KMS-11 (cell line): Measurements from ENCODE around the gene AFF3.
"Not testable (repeated sequence)": the region's sequence is repeated elsewhere in the genome, so short reads cannot be mapped to it uniquely, and the experiment has no call there.

Source experiments
- H2AFZ ChIP-seq: fragments of 200-600 bp; sonication (generic); 2 replicates; pipeline ENCODE4 v1.6.1; 2016; ENCODE audit warnings: antibody characterized with exemption, mixed run types, low read depth
- H3K27ac ChIP-seq: fragments of 200-600 bp; sonication (generic); 2 replicates; pipeline ENCODE4 v1.6.1; 2016; ENCODE audit warnings: mild to moderate bottlenecking, mixed run types
- H3K27me3 ChIP-seq: fragments of 200-600 bp; sonication (generic); 2 replicates; pipeline ENCODE4 v1.6.1; 2017; ENCODE audit warnings: mild to moderate bottlenecking, low read depth, mixed run types, moderate library complexity; ENCODE audit not compliant: insufficient read depth
- H3K36me3 ChIP-seq: fragments of 200-600 bp; sonication (generic); 2 replicates; pipeline ENCODE4 v1.6.1; 2017; ENCODE audit warnings: mild to moderate bottlenecking, mixed run types; ENCODE audit not compliant: insufficient read depth
- H3K4me1 ChIP-seq: fragments of 200-600 bp; sonication (generic); 2 replicates; pipeline ENCODE4 v1.6.1; 2016; ENCODE audit warnings: mild to moderate bottlenecking, low read depth, mixed run types; ENCODE audit not compliant: poor library complexity, severe bottlenecking
- H3K4me2 ChIP-seq: fragments of 200-600 bp; sonication (generic); 2 replicates; pipeline ENCODE4 v1.7.0; 2016; ENCODE audit warnings: mild to moderate bottlenecking, mixed run types
- H3K4me3 ChIP-seq: fragments of 200-600 bp; sonication (generic); IDR thresholded peaks from 2 replicates; pipeline ENCODE4 v1.6.1; 2017; ENCODE audit warnings: low read depth, low read length, mixed read lengths; ENCODE audit not compliant: insufficient read depth
- H3K79me2 ChIP-seq: fragments of 200-600 bp; sonication (generic); 2 replicates; pipeline ENCODE4 v1.6.1; 2016; ENCODE audit warnings: low read depth, mixed run types; ENCODE audit not compliant: insufficient read depth
- H3K9ac ChIP-seq: fragments of 200-600 bp; sonication (generic); 2 replicates; pipeline ENCODE4 v1.6.1; 2016; ENCODE audit warnings: mild to moderate bottlenecking, mixed run types
- H4K20me1 ChIP-seq: fragments of 200-600 bp; sonication (generic); 2 replicates; pipeline ENCODE4 v1.6.1; 2016; ENCODE audit warnings: mild to moderate bottlenecking, mixed run types; ENCODE audit not compliant: insufficient read depth
- CTCF ChIP-seq: fragments of 200-600 bp; sonication (generic); conservative IDR thresholded peaks from 2 replicates; pipeline ENCODE4 v1.6.1; 2017; ENCODE audit warnings: low read depth, mild to moderate bottlenecking, antibody characterized with exemption, low read length, moderate library complexity, mixed read lengths

Gene AFF3

GRCh38 chr2:99662761-99663341, 479.5 kb downstream of the AFF3 start:
- Histone ChIP-seq H3K4me3 (no peak overlapping the region), H3K4me1 (no peaks in the 10 kb centered on the region), H2AFZ (no peak overlapping the region), H3K27ac (no peak overlapping the region), H3K79me2 (no peaks in the 10 kb centered on the region), H3K36me3 (no peaks in the 10 kb centered on the region), H3K4me2 (no peak overlapping the region), H3K27me3 (no peaks in the 10 kb centered on the region), H4K20me1 (no peaks in the 10 kb centered on the region), H3K9ac (no peak overlapping the region)
- TF ChIP-seq CTCF: no peak

- not testable (repeated sequence) for H3K4me2 ChIP-seq, H3K4me1 ChIP-seq, H4K20me1 ChIP-seq, H3K4me3 ChIP-seq, H2AFZ ChIP-seq, H3K79me2 ChIP-seq, H3K36me3 ChIP-seq, H3K9ac ChIP-seq, H3K27ac ChIP-seq, H3K27me3 ChIP-seq
Observed at GRCh38 chr2:99661761-99662160, 480.6 kb downstream of the AFF3 start.

GRCh38 chr2:99660616-99661406, 481.6 kb downstream of the AFF3 start:
- Histone ChIP-seq H3K4me3 (no peak overlapping the region), H3K36me3 (no peaks in the 10 kb centered on the region), H2AFZ (no peak overlapping the region), H3K4me2 (no peak overlapping the region), H3K4me1 (no peaks in the 10 kb centered on the region), H3K27me3 (no peaks in the 10 kb centered on the region), H3K27ac (no peak overlapping the region), H3K9ac (no peak overlapping the region), H4K20me1 (no peaks in the 10 kb centered on the region), H3K79me2 (no peaks in the 10 kb centered on the region)
- no peak for TF ChIP-seq CTCF

GRCh38 chr2:99659874-99660273, 482.5 kb downstream of the AFF3 start:
- Histone ChIP-seq H3K4me2 (no peak overlapping the region), H3K4me3 (no peak overlapping the region), H4K20me1 (no peaks in the 10 kb centered on the region), H3K79me2 (no peaks in the 10 kb centered on the region), H3K4me1 (no peaks in the 10 kb centered on the region), H2AFZ (no peak overlapping the region), H3K36me3 (no peaks in the 10 kb centered on the region), H3K27me3 (no peaks in the 10 kb centered on the region), H3K9ac (no peak overlapping the region), H3K27ac (no peak overlapping the region)
- no peak for TF ChIP-seq CTCF

GRCh38 chr2:99657691-99658258, 484.6 kb downstream of the AFF3 start:
- H3K9ac ChIP-seq: no peak overlapping the region
- no peaks in the 10 kb centered on the region for H3K27me3 ChIP-seq
- no peak overlapping the region for H2AFZ ChIP-seq
- no peaks in the 10 kb centered on the region for H3K36me3 ChIP-seq
- no peak overlapping the region for H3K27ac ChIP-seq
- H3K79me2 ChIP-seq: no peaks in the 10 kb centered on the region
- no peak overlapping the region for H3K4me3 ChIP-seq
- no peak overlapping the region for H3K4me2 ChIP-seq
- no peak for TF ChIP-seq CTCF
- no peaks in the 10 kb centered on the region for H3K4me1 ChIP-seq
- no peaks in the 10 kb centered on the region for H4K20me1 ChIP-seq
